HepG2 (cell line): ENCODE results near the gene RERE. TPM values are rescaled to one million over a fixed set of nuclear protein-coding genes. Genes with fewer than 3 reads are reported as not detected.
A peak's percentile ranks its signal among the peaks of the same experiment; 100 is the strongest.

Experiments
- ATAC-seq: fragments of 200-7000 bp; cut with Tn5 transposase; 3 replicates; pipeline ENCODE4 v1.9.1; 2020; ENCODE audit warnings: mild to moderate bottlenecking, moderate library complexity
- BruUV-seq: library from RNA; stranded (reverse); fragments of 400-500 nt; replicated peaks from 2 replicates; lab custom pipeline; 2021; lab: Mats Ljungman, UMichigan
- CTCF ChIA-PET: fragments of 300-600 bp; formaldehyde crosslinking; extraction: SDS; loops from one replicate; lab custom pipeline; 2021; ENCODE audit warnings: low total read pairs, inconsistent platforms, low intra/inter-chr PET ratio; lab: Yijun Ruan, JAX
- POLR2A ChIA-PET: fragments of 350-600 bp; sonication (Branson Sonifier 250); formaldehyde crosslinking; loops from one replicate; lab custom pipeline; 2020; ENCODE audit warnings: antibody characterized with exemption, inconsistent platforms; lab: Yijun Ruan, JAX
- DNase-seq: peaks from one replicate; pipeline ENCODE4 v3.0.0-alpha.2; 2015; ENCODE audit warnings: low spot score
- FAIRE-seq: peaks from 3 replicates; lab custom pipeline; 2011; peaks lifted over from hg19 to GRCh38; lab: Jason Lieb, UNC
- H2AFZ ChIP-seq: one replicate; pipeline ENCODE4 v1.6.1; 2011; ENCODE audit warnings: low read length, inconsistent platforms
- H3K27ac ChIP-seq: fragments of 300-600 bp; 3 replicates; pipeline ENCODE4 v1.8.0; 2011; ENCODE audit warnings: mixed run types, mild to moderate bottlenecking, mixed read lengths, low read length, inconsistent platforms; ENCODE audit not compliant: insufficient read depth; ENCODE audit errors: extremely low read length
- H3K27me3 ChIP-seq, 2 experiments: fragments of 200-600 bp in 1 of 2; 2 replicates in 1 of 2; 3 replicates in 1 of 2; pipeline versions ENCODE4 v1.6.0 to v1.8.0; 2011; ENCODE audit warnings: low read length in 2 of 2, mild to moderate bottlenecking in 2 of 2, moderate library complexity in 2 of 2, inconsistent platforms in 1 of 2; ENCODE audit not compliant: insufficient read depth in 2 of 2, control insufficient read depth in 1 of 2
- H3K36me3 ChIP-seq, 2 experiments: fragments of 200-600 bp in 1 of 2; replicated peaks in 1 of 2; 2 replicates in 1 of 2; 3 replicates in 1 of 2; pipeline versions ENCODE4 v1.5.1 to v1.8.0; 2011; ENCODE audit warnings: low read length in 2 of 2, inconsistent platforms in 1 of 2; ENCODE audit not compliant: insufficient read depth in 2 of 2, control insufficient read depth in 1 of 2
- H3K4me1 ChIP-seq: 2 replicates; pipeline ENCODE4 v1.5.1; 2012; ENCODE audit warnings: low read length, inconsistent platforms; ENCODE audit not compliant: insufficient read depth
- H3K4me2 ChIP-seq: 2 replicates; pipeline ENCODE4 v1.6.0; 2011; ENCODE audit warnings: low read depth, low read length, inconsistent platforms
- H3K4me3 ChIP-seq, 3 experiments: fragments of 200-600 bp in 1 of 3; sonication (generic), shearing (Covaris generic) in 1 of 3; replicated peaks in 1 of 3; 2 replicates each; pipeline ENCODE4 v1.5.1; 2011 to 2016; ENCODE audit warnings: low read length in 3 of 3, inconsistent platforms in 2 of 3, low read depth in 2 of 3, mild to moderate bottlenecking in 2 of 3, control low read depth in 1 of 3, mixed read lengths in 1 of 3; ENCODE audit not compliant: insufficient read depth in 1 of 3
- H3K79me2 ChIP-seq: one replicate; pipeline ENCODE4 v1.6.1; 2011; ENCODE audit warnings: low read length, inconsistent platforms; ENCODE audit not compliant: insufficient read depth
- H3K9ac ChIP-seq: 2 replicates; pipeline ENCODE4 v1.6.0; 2011; ENCODE audit warnings: mild to moderate bottlenecking, low read depth, low read length, inconsistent platforms; ENCODE audit not compliant: insufficient read depth
- H3K9me3 ChIP-seq: 2 replicates; pipeline ENCODE4 v1.5.1; 2012; ENCODE audit warnings: mild to moderate bottlenecking, low read length
- H4K20me1 ChIP-seq: 2 replicates; pipeline ENCODE4 v1.6.0; 2011; ENCODE audit warnings: inconsistent platforms, mild to moderate bottlenecking, low read length, moderate library complexity; ENCODE audit not compliant: insufficient read depth
- CEBPB ChIP-seq: IDR thresholded peaks from 2 replicates; pipeline ENCODE4 v1.6.1; 2011; ENCODE audit warnings: low read depth, low read length, improper control_type of control experiment, borderline replicate concordance
- CEBPG ChIP-seq: IDR thresholded peaks from 2 replicates; pipeline ENCODE4 v1.6.1; 2016
- CHD4 ChIP-seq: fragments of 200-600 bp; sonication (generic); IDR thresholded peaks from 2 replicates; pipeline ENCODE4 v1.7.0; 2017; ENCODE audit warnings: mild to moderate bottlenecking, low read length, borderline replicate concordance
- DMAP1 ChIP-seq: IDR thresholded peaks from 2 replicates; pipeline ENCODE4 v1.6.1; 2016
- FOXK1 ChIP-seq: sonication (generic); formaldehyde crosslinking; IDR thresholded peaks from 2 replicates; pipeline ENCODE4 v1.4.0; 2020; ENCODE audit warnings: low read depth, missing genetic modification reagents, borderline replicate concordance
- FOXO4 ChIP-seq: sonication (generic); formaldehyde crosslinking; conservative IDR thresholded peaks from 2 replicates; pipeline ENCODE4 v1.8.1; 2023; ENCODE audit warnings: missing genetic modification reagents
- HNF4A ChIP-seq: sonication (generic); formaldehyde crosslinking; IDR thresholded peaks from 2 replicates; pipeline ENCODE4 v1.4.0; 2020; ENCODE audit warnings: missing genetic modification reagents
- HOXA7 ChIP-seq: sonication (generic); formaldehyde crosslinking; IDR thresholded peaks from 2 replicates; pipeline ENCODE4 v1.8.1; 2022; ENCODE audit warnings: mild to moderate bottlenecking, missing genetic modification reagents, moderate library complexity
- NR2F6 ChIP-seq, 2 experiments: IDR thresholded peaks; 2 replicates each; pipeline ENCODE4 v1.6.1; 2016; ENCODE audit warnings: antibody characterized with exemption in 1 of 2, mild to moderate bottlenecking in 1 of 2
- RARA ChIP-seq: IDR thresholded peaks from 2 replicates; pipeline ENCODE4 v1.6.1; 2016; ENCODE audit warnings: missing genetic modification reagents, missing compliant biosample characterization
- SATB2 ChIP-seq: sonication (generic); formaldehyde crosslinking; IDR thresholded peaks from 2 replicates; pipeline ENCODE4 v1.5.0; 2020; ENCODE audit warnings: missing genetic modification reagents
- TP53 ChIP-seq: sonication (generic); formaldehyde crosslinking; conservative IDR thresholded peaks from 2 replicates; pipeline ENCODE4 v1.4.0; 2020; ENCODE audit warnings: missing genetic modification reagents
- ZMYM3 ChIP-seq: sonication (generic); formaldehyde crosslinking; IDR thresholded peaks from 2 replicates; pipeline ENCODE4 v1.5.1; 2020; ENCODE audit warnings: mild to moderate bottlenecking, missing genetic modification reagents
- ZNF263 ChIP-seq: sonication (generic); formaldehyde crosslinking; IDR thresholded peaks from 2 replicates; pipeline ENCODE4 v1.4.0; 2020; ENCODE audit warnings: missing genetic modification reagents
- ZNF460 ChIP-seq: sonication (generic); formaldehyde crosslinking; IDR thresholded peaks from 2 replicates; pipeline ENCODE4 v1.5.1; 2020; ENCODE audit warnings: missing genetic modification reagents, mild to moderate bottlenecking, borderline replicate concordance
- ZNF720 ChIP-seq: sonication (generic); formaldehyde crosslinking; IDR thresholded peaks from 2 replicates; pipeline ENCODE4 v1.4.0; 2020; ENCODE audit warnings: missing genetic modification reagents
- ZNF766 ChIP-seq: sonication (generic); formaldehyde crosslinking; IDR thresholded peaks from 2 replicates; pipeline ENCODE4 v1.5.0; 2020; ENCODE audit warnings: missing genetic modification reagents, borderline replicate concordance
- ZNF784 ChIP-seq: sonication (generic); formaldehyde crosslinking; IDR thresholded peaks from 2 replicates; pipeline ENCODE4 v1.5.1; 2020; ENCODE audit warnings: missing genetic modification reagents, mild to moderate bottlenecking, borderline replicate concordance
- WGBS: methylation state at CpG from one replicate; pipeline ENCODE4 v1.1.6; 2017; ENCODE audit warnings: low lambda C conversion rate; 5-methylcytosine and 5-hydroxymethylcytosine counted together
- in situ Hi-C: cut with HindIII; loops from 2 replicates; pipeline ENCODE4 v1.10.0; 2017; ENCODE audit warnings: low pct_unique_long_range_greater_than_20kb; ENCODE audit not compliant: extremely low pct_ligation_motif_present
- intact Hi-C: fragments of 100-400 bp; cut with micrococcal nuclease; formaldehyde crosslinking; loops from one replicate; pipeline ENCODE4 v1.10.0; 2022; ENCODE audit not compliant: unreplicated experiment
- polyA plus RNA-seq, 8 experiments: library from polyadenylated mRNA; depleted of rRNA in 3 of 8; stranded (reverse) in 7 of 8; unstranded in 1 of 8; fragments of >200 nt; fragmentation: Illumina TruSeq in 4 of 8; extraction: Trizol in 4 of 8; gene quantifications; 2 replicates each; pipeline versions ENCODE4 v1.2.1 to v1.2.3, GENCODE V29; 2011 to 2016; ENCODE audit warnings: low read depth in 4 of 8, missing spikeins in 1 of 8, mixed read lengths in 1 of 8; ENCODE audit not compliant: insufficient read depth in 1 of 8
- total RNA-seq, 5 experiments: library from RNA; depleted of rRNA; stranded (reverse); fragments of >200 nt; fragmentation: Illumina TruSeq; extraction: Trizol; gene quantifications; 2 replicates each; pipeline ENCODE4 v1.2.3, GENCODE V29; 2016; ENCODE audit warnings: low read depth in 1 of 5
- TF ChIP-seq, protein P1 (sequence below): sonication (generic); formaldehyde crosslinking; IDR thresholded peaks from 2 replicates; pipeline ENCODE4 v1.5.0; 2020; ENCODE audit warnings: mild to moderate bottlenecking, missing genetic modification reagents

Gene RERE
- total and polyA plus RNA-seq, 2 of the 13 experiments (the other 11 are each of a cell fraction or from before 2014, with no cell fraction given) = 18.3 to 21.9 TPM

- TF ChIP-seq HOXA7 (CRISPR knock-in tag) (no peak), CEBPG (peak; percentile 47), TP53 (CRISPR knock-in tag) (no peak), ZNF720 (CRISPR knock-in tag) (no peak), HNF4A (CRISPR knock-in tag) (peak; percentile 12; the same call in 1 of the 2 replicates), ZNF263 (peak; percentile 80)
Measured at GRCh38 chr1:8663090-8663802, 154.2 kb downstream of the RERE start (continued).

DNA sequence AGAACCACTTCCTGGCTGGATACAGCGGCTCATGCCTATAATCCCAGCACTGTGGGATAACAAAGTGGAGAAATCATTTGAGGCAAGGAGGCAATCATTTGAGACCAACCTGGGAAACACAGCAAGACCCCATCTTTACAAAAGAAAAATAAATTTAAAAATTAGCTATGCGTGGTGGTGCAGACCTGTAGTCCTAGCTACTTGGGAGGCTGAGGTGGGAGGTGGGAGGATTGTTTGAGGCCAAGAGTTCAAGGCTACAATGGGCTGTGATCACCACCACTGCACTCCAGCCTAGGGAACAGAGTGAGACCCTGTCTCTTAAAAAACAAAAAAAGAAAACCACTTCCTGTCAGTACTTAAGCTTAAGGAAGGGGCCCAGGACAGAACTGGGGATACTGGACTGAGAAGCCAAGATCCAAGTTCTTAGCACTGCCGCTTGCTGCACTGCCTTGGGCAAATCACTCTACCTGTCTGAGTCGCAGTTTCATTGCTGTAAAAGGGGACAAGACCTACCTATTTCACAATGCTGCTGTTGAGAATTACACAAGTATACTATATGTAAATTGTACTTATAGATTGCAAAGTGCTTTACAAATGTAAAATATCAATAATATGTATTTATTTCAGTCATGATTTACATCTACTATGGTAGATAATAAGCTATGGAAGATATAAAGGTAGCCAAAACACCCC is 154.9 kb downstream of the RERE start:
- intact Hi-C loops = no loop called here
- peak overlapping the region; percentile 67 for H3K27ac ChIP-seq
- H3K4me1 ChIP-seq = peaks cover 83% of the 10 kb centered on the region
- 93% methylated on average over 4 of the region's 4 CpGs for WGBS
- in situ Hi-C loops = loop anchor here (10.0 kb wide), 1 partner anchor 98 kb away; no protein-coding TSS in a partner anchor
- no peaks in the 10 kb centered on the region for H3K9me3 ChIP-seq
- H3K27me3 ChIP-seq = no peaks in the 10 kb centered on the region
- H3K4me2 ChIP-seq = peak overlapping the region; percentile 79; the same call in 1 of the 2 replicates
- no peak overlapping the region for H3K4me3 ChIP-seq
- H3K36me3 ChIP-seq = no peaks in the 10 kb centered on the region; a peak in 1 of 5 replicates
- ATAC-seq (no peak), FAIRE-seq (no peak), DNase-seq (no peak)
- no peak overlapping the region for H3K9ac ChIP-seq
- no TSS peak for BruUV-seq
- peaks cover 99% of the 10 kb centered on the region for H3K79me2 ChIP-seq
- no peak overlapping the region for H2AFZ ChIP-seq
- CTCF ChIA-PET = no interaction called here
- POLR2A ChIA-PET = interaction anchor here (1.0 to 1.6 kb wide), 3 partner anchors 11 to 41 kb away, joined by 3 to 4 read pairs (median 4); no protein-coding TSS in a partner anchor
- peaks cover 86% of the 10 kb centered on the region for H4K20me1 ChIP-seq
- TF ChIP-seq ZNF784 (CRISPR knock-in tag) (no peak), ZMYM3 (CRISPR knock-in tag) (peak; percentile 49; the same call in 1 of the 2 replicates), NR2F6 (IDR thresholded peaks at IDR 0.05) (no peak), NR2F6 (CRISPR knock-in tag; IDR thresholded peaks at IDR 0.05) (peak; percentile 38; the same call in 1 of the 2 replicates), ZNF766 (CRISPR knock-in tag) (no peak), DMAP1 (CRISPR knock-in tag) (no peak), FOXK1 (CRISPR knock-in tag) (no peak), SATB2 (no peak), CEBPB (peak; percentile 63), FOXO4 (0 out of 2 replicates have a peak, but pooled peaks have one; percentile 14), CHD4 (no peak), ZNF460 (peak; percentile 92), RARA (CRISPR knock-in tag) (0 out of 2 replicates have a peak, but pooled peaks have one; percentile 25)
- TF ChIP-seq, protein P1, sequence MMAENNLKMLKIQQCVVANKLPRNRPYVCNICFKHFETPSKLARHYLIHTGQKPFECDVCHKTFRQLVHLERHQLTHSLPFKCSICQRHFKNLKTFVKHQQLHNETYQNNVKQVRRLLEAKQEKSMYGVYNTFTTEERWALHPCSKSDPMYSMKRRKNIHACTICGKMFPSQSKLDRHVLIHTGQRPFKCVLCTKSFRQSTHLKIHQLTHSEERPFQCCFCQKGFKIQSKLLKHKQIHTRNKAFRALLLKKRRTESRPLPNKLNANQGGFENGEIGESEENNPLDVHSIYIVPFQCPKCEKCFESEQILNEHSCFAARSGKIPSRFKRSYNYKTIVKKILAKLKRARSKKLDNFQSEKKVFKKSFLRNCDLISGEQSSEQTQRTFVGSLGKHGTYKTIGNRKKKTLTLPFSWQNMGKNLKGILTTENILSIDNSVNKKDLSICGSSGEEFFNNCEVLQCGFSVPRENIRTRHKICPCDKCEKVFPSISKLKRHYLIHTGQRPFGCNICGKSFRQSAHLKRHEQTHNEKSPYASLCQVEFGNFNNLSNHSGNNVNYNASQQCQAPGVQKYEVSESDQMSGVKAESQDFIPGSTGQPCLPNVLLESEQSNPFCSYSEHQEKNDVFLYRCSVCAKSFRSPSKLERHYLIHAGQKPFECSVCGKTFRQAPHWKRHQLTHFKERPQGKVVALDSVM = peak; percentile 17; the same call in 1 of the 2 replicates
